ENCODE data around the gene ZFYVE1.

DNA sequence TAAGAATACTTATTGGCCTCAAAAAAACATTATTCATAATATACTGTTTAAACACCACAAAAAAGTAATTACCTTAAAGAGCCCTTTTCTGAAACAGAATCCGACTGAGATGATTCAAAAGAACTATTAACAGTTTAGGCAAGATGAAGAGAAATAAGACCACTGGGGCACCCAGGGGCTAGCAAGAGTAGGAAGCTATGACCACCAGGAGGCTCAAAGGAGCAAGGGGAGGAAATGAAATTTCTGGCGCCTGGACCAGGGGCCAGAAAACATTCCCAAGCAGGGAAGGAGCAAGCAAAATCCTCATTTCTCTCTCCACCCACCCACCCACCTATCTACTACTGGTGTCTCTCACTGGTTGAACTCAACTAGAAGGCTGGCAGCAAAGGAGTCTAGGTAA is 106.9 kb downstream of the ZFYVE1 start:
- TF ChIP-seq, protein P1, sequence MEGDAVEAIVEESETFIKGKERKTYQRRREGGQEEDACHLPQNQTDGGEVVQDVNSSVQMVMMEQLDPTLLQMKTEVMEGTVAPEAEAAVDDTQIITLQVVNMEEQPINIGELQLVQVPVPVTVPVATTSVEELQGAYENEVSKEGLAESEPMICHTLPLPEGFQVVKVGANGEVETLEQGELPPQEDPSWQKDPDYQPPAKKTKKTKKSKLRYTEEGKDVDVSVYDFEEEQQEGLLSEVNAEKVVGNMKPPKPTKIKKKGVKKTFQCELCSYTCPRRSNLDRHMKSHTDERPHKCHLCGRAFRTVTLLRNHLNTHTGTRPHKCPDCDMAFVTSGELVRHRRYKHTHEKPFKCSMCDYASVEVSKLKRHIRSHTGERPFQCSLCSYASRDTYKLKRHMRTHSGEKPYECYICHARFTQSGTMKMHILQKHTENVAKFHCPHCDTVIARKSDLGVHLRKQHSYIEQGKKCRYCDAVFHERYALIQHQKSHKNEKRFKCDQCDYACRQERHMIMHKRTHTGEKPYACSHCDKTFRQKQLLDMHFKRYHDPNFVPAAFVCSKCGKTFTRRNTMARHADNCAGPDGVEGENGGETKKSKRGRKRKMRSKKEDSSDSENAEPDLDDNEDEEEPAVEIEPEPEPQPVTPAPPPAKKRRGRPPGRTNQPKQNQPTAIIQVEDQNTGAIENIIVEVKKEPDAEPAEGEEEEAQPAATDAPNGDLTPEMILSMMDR (IDR thresholded peaks at IDR 0.05): peak; percentile 40
- no peak for TF ChIP-seq EZH2 (IDR thresholded peaks at IDR 0.05)
